Tracheal epithelial cell (primary cell): ENCODE measurements around the gene QPCT. TPM values are rescaled to one million over a fixed set of nuclear protein-coding genes. Genes with fewer than 3 reads are reported as not detected.

ENCODE experiments used
- total RNA-seq: library from RNA; depleted of rRNA; stranded (reverse); fragments of >200 nt; gene quantifications from 2 replicates; pipeline ENCODE4 v1.2.1, GENCODE V29; 2014

The QPCT gene
- 6.4 and 21.2 TPM in 2 replicates for total RNA-seq

DNA sequence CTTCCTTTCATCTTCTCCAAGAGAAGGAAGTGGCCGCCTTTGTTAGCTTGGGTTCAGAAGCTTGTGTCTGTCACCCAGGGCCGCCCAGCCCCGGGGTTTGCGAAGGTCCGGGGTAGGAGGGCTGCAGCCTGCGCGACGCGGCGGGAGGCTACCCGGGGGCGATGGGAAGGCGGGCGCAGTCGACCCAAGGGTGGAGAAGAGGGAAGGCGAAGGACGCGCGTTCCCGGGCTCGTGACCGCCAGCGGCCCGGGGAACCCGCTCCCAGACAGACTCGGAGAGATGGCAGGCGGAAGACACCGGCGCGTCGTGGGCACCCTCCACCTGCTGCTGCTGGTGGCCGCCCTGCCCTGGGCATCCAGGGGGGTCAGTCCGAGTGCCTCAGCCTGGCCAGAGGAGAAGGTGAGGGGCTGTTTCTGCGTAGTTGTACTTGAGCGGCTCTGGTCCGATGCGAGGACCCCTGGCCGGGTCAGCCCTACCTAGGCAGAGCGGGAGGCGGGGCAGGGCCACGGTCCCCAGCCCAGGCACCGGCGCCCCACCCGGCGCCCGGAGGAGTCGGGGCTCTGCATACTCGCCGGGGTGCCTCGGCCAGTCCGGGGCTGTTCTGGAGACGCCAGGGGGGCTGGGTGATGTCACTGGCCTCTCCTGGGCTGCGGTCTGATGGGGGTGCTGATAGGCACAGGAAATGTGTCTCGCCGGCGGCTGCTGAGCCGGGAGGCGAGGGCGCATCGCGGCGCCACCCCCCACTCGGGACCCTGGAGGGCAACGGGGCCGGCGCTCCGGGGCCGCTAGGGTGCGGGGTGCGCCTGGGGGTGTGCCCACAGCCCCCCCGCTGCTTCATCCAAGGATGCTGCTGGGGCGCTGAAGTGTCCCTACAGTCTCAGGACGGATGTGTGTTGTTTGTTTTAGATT is at the start of gene QPCT:
TSS of gene QPCT (plus strand) at position 178 of the 909 bp plus-strand sequence. CDS start at position 280, 102 bp downstream.

DNA sequence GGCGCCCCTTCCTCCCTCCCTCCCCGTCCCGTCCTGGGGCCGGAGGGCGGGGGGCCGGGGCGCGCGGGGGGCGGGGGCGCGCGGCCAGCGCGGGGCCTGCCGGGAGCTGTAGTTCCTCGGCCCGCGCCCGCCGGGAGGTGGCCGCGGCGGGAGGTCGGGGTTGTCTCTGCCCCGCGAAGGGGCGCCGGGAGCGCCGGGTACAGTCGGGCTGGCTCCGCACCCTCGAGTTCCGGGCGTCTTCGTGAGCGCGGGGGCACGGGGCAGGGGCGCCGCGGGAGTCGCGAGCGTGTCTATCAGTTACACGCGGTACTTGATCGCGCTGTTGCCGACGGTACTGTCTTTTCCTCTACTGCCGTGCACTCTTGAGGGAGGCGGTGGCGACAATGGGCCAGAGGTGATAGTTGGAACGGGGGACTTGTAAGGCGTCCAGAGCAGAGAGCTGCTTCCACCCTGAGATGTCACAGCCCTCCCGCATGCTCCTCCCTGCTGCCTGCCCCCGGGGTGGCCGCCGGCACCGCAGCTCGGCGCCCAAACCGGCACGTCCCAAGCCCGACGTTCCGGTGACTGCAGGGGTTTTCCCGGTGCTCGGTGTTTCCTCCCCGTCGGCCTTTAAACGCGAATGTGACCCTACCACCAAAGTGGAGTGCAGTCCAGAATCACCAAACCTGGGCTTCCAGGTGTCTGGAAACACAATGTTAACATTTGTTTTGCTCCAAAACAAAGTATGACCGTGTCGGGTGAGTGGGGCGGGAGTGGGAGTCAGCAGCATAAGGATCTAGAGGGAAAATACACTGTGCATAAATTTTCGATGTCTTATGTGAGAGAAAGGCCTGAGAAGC is 19.4 kb upstream of the QPCT start, which contains the start of gene PRKD3:
TSS of gene PRKD3 (minus strand) at position 48 of the 839 bp plus-strand sequence. CDS start 8,309 bp downstream, outside the sequence.

Other genes starting within 250 kb of the QPCT start
- gene EIF2AK2, start 187.7 kb upstream of the QPCT start, total RNA-seq, result 15.7 and 24.3 TPM in 2 replicates
- gene SULT6B1, start 156.0 kb upstream of the QPCT start, total RNA-seq, result not detected in 2 replicates
- 7.2 and 14.7 TPM in 2 replicates for gene CEBPZOS, start 148.1 kb upstream of the QPCT start, total RNA-seq
- 64.1 and 76.1 TPM in 2 replicates for gene CEBPZ, start 113.0 kb upstream of the QPCT start, total RNA-seq
- 8.4 and 13.2 TPM in 2 replicates for gene NDUFAF7, start 113.0 kb upstream of the QPCT start, total RNA-seq
- gene PRKD3, start 19.8 kb upstream of the QPCT start, total RNA-seq, result 26.9 and 33.0 TPM in 2 replicates